Measurements from ENCODE around the gene CFAP90.

Gene CFAP90

DNA sequence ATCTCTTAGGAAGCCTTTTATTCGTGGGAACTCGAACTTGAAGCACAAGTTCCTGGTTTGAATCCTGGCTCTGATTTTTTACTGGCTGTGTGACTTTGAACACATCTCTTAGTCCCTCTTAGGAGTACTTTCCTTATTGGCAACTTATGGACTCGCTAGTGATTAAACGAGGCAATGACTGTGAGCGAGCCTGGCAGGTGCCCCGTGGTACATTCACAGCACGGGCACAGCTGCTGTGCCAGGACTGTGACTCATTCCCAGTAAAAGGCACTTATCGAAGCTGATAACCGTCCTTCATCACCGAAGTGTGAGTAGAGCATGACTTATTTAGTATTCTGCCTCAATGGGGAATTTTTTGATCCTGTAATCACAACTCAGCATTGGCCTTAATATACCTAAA is 22.7 kb downstream of the CFAP90 start:
- no peak overlapping the region for H3K4me3 ChIP-seq (ENCODE audit: low read length)
- H4K20me1 ChIP-seq (ENCODE audit: control insufficient read depth, insufficient read depth, low read depth, low read length): no peaks in the 10 kb centered on the region
- no peak overlapping the region for H3K4me2 ChIP-seq (ENCODE audit: low read length)
- no peaks in the 10 kb centered on the region for H3K36me3 ChIP-seq (ENCODE audit: control insufficient read depth, low read length)
- no peaks in the 10 kb centered on the region for H3K79me2 ChIP-seq (ENCODE audit: control insufficient read depth, low read length)
- H3K4me1 ChIP-seq (ENCODE audit: control insufficient read depth, low read length): no peaks in the 10 kb centered on the region
- no peak overlapping the region for H3K27ac ChIP-seq (ENCODE audit: low read depth, low read length)
- TF ChIP-seq, protein P1, sequence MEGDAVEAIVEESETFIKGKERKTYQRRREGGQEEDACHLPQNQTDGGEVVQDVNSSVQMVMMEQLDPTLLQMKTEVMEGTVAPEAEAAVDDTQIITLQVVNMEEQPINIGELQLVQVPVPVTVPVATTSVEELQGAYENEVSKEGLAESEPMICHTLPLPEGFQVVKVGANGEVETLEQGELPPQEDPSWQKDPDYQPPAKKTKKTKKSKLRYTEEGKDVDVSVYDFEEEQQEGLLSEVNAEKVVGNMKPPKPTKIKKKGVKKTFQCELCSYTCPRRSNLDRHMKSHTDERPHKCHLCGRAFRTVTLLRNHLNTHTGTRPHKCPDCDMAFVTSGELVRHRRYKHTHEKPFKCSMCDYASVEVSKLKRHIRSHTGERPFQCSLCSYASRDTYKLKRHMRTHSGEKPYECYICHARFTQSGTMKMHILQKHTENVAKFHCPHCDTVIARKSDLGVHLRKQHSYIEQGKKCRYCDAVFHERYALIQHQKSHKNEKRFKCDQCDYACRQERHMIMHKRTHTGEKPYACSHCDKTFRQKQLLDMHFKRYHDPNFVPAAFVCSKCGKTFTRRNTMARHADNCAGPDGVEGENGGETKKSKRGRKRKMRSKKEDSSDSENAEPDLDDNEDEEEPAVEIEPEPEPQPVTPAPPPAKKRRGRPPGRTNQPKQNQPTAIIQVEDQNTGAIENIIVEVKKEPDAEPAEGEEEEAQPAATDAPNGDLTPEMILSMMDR (IDR thresholded peaks at IDR 0.05; ENCODE audit: low read depth, low read length, poor library complexity, severe bottlenecking): no peak
- no peak for TF ChIP-seq EZH2phosphoT487 (IDR thresholded peaks at IDR 0.05; ENCODE audit: borderline replicate concordance, low read length)
- H3K27me3 ChIP-seq (ENCODE audit: control insufficient read depth, low read length): no peaks in the 10 kb centered on the region
- H3K9me3 ChIP-seq (ENCODE audit: control insufficient read depth, insufficient read depth, low read length): no peaks in the 10 kb centered on the region
- H3K9me2 ChIP-seq (replicated peaks; ENCODE audit: control insufficient read depth, low read length): no peaks in the 10 kb centered on the region
- no peaks in the 10 kb centered on the region for H3F3A ChIP-seq (ENCODE audit: control insufficient read depth, insufficient read depth)

GRCh38 chr5:7827610-7828009 is 23.3 kb downstream of the CFAP90 start:
- no peak overlapping the region for H3K4me3 ChIP-seq (ENCODE audit: low read length)
- no peaks in the 10 kb centered on the region for H4K20me1 ChIP-seq (ENCODE audit: control insufficient read depth, insufficient read depth, low read depth, low read length)
- H3K9me2 ChIP-seq (replicated peaks; ENCODE audit: control insufficient read depth, low read length): no peaks in the 10 kb centered on the region
- no peaks in the 10 kb centered on the region for H3F3A ChIP-seq (ENCODE audit: control insufficient read depth, insufficient read depth)
- no peaks in the 10 kb centered on the region for H3K4me1 ChIP-seq (ENCODE audit: control insufficient read depth, low read length)
- no peak overlapping the region for H3K27ac ChIP-seq (ENCODE audit: low read depth, low read length)
- no peaks in the 10 kb centered on the region for H3K27me3 ChIP-seq (ENCODE audit: control insufficient read depth, low read length)
- TF ChIP-seq, protein P1 (IDR thresholded peaks at IDR 0.05; ENCODE audit: low read depth, low read length, poor library complexity, severe bottlenecking): no peak
- TF ChIP-seq EZH2phosphoT487 (IDR thresholded peaks at IDR 0.05; ENCODE audit: borderline replicate concordance, low read length): no peak
- H3K79me2 ChIP-seq (ENCODE audit: control insufficient read depth, low read length): no peaks in the 10 kb centered on the region
- H3K9me3 ChIP-seq (ENCODE audit: control insufficient read depth, insufficient read depth, low read length): no peaks in the 10 kb centered on the region
- no peak overlapping the region for H3K4me2 ChIP-seq (ENCODE audit: low read length)
- no peaks in the 10 kb centered on the region for H3K36me3 ChIP-seq (ENCODE audit: control insufficient read depth, low read length)

- Histone ChIP-seq H3K4me1 (ENCODE audit: control insufficient read depth, low read length) (no peaks in the 10 kb centered on the region), H3K4me3 (ENCODE audit: low read length) (no peak overlapping the region), H3K9me3 (ENCODE audit: control insufficient read depth, insufficient read depth, low read length) (no peaks in the 10 kb centered on the region), H4K20me1 (ENCODE audit: control insufficient read depth, insufficient read depth, low read depth, low read length) (no peaks in the 10 kb centered on the region), H3F3A (ENCODE audit: control insufficient read depth, insufficient read depth) (no peaks in the 10 kb centered on the region), H3K4me2 (ENCODE audit: low read length) (no peak overlapping the region), H3K9me2 (replicated peaks; ENCODE audit: control insufficient read depth, low read length) (no peaks in the 10 kb centered on the region), H3K27ac (ENCODE audit: low read depth, low read length) (no peak overlapping the region), H3K79me2 (ENCODE audit: control insufficient read depth, low read length) (no peaks in the 10 kb centered on the region), H3K36me3 (ENCODE audit: control insufficient read depth, low read length) (no peaks in the 10 kb centered on the region), H3K27me3 (ENCODE audit: control insufficient read depth, low read length) (no peaks in the 10 kb centered on the region)
- TF ChIP-seq EZH2phosphoT487 (IDR thresholded peaks at IDR 0.05; ENCODE audit: borderline replicate concordance, low read length): no peak
- TF ChIP-seq, protein P1 (IDR thresholded peaks at IDR 0.05; ENCODE audit: low read depth, low read length, poor library complexity, severe bottlenecking): no peak
These were observed 25.3 kb downstream of the CFAP90 start for GRCh38 chr5:7825630-7826029.

DNA sequence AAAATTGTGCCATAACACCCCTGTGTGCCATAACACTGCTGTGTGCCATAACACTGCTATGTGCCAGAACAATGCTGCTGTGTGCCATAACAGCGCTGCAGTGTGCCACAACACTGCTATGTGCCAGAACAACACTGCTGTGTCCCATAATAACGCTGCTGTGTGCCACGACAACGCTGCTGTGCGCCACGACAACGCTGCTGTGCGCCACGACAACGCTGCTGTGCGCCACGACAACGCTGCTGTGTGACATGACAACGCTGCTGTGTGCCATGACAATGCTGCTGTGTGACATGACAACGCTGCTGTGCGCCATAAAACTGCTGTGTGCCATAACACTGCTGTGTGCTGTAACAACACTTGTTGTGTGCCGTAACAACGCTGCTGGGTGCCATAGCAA is 25.9 kb downstream of the CFAP90 start:
- Histone ChIP-seq H4K20me1 (ENCODE audit: control insufficient read depth, insufficient read depth, low read depth, low read length) (no peaks in the 10 kb centered on the region), H3K4me2 (ENCODE audit: low read length) (no peak overlapping the region), H3K27me3 (ENCODE audit: control insufficient read depth, low read length) (no peaks in the 10 kb centered on the region), H3K4me1 (ENCODE audit: control insufficient read depth, low read length) (no peaks in the 10 kb centered on the region), H3K36me3 (ENCODE audit: control insufficient read depth, low read length) (no peaks in the 10 kb centered on the region), H3K9me3 (ENCODE audit: control insufficient read depth, insufficient read depth, low read length) (no peaks in the 10 kb centered on the region), H3K79me2 (ENCODE audit: control insufficient read depth, low read length) (no peaks in the 10 kb centered on the region), H3F3A (ENCODE audit: control insufficient read depth, insufficient read depth) (no peaks in the 10 kb centered on the region), H3K27ac (ENCODE audit: low read depth, low read length) (no peak overlapping the region), H3K9me2 (replicated peaks; ENCODE audit: control insufficient read depth, low read length) (no peaks in the 10 kb centered on the region), H3K4me3 (ENCODE audit: low read length) (no peak overlapping the region)
- TF ChIP-seq, protein P1 (IDR thresholded peaks at IDR 0.05; ENCODE audit: low read depth, low read length, poor library complexity, severe bottlenecking): no peak
- TF ChIP-seq EZH2phosphoT487 (IDR thresholded peaks at IDR 0.05; ENCODE audit: borderline replicate concordance, low read length): no peak
